Neutrophil (primary cell): Measurements from ENCODE around the gene VRK3.
A peak's percentile ranks its signal among the peaks of the same experiment; 100 is the strongest.

ENCODE experiments used
- H3K27ac ChIP-seq: fragments of 200-600 bp; sonication (generic); 2 replicates; pipeline ENCODE4 v1.5.1; 2016; ENCODE audit warnings: mild to moderate bottlenecking, moderate library complexity
- H3K27me3 ChIP-seq: fragments of 200-600 bp; sonication (generic); 2 replicates; pipeline ENCODE4 v1.6.0; 2016; ENCODE audit warnings: mild to moderate bottlenecking
- H3K36me3 ChIP-seq: fragments of 200-600 bp; sonication (generic); 2 replicates; pipeline ENCODE4 v1.5.1; 2017
- H3K4me1 ChIP-seq, 2 experiments: fragments of 200-600 bp in 1 of 2; sonication (generic) in 1 of 2; 1 replicate in 1 of 2; 2 replicates in 1 of 2; pipeline versions ENCODE4 v1.5.1 to v1.6.1; 2013 to 2016; ENCODE audit warnings: low read depth in 1 of 2, low read length in 1 of 2, mild to moderate bottlenecking in 1 of 2, moderate library complexity in 1 of 2; ENCODE audit not compliant: control insufficient read depth in 1 of 2, insufficient read depth in 1 of 2
- H3K4me3 ChIP-seq, 2 experiments: fragments of 200-600 bp in 1 of 2; sonication (generic) in 1 of 2; 1 replicate in 1 of 2; 2 replicates in 1 of 2; pipeline ENCODE4 v1.5.1; 2013 to 2016; ENCODE audit warnings: low read depth in 1 of 2, low read length in 1 of 2, mild to moderate bottlenecking in 1 of 2, moderate library complexity in 1 of 2
- H3K9me3 ChIP-seq: fragments of 200-600 bp; sonication (generic); 2 replicates; pipeline ENCODE4 v1.5.1; 2016
- CTCF ChIP-seq: fragments of 200-600 bp; sonication (generic); IDR thresholded peaks from 2 replicates; pipeline ENCODE4 v1.5.1; 2016; ENCODE audit warnings: antibody characterized with exemption

Gene VRK3

GRCh38 chr19:50000841-50001557 is 24.2 kb downstream of the VRK3 start:
- Histone ChIP-seq H3K4me3 (no peak overlapping the region), H3K27me3 (no peaks in the 10 kb centered on the region), H3K36me3 (peaks cover 100% of the 10 kb centered on the region), H3K9me3 (no peaks in the 10 kb centered on the region), H3K4me1 (no peaks in the 10 kb centered on the region), H3K27ac (peak overlapping the region; percentile 1)
- no peak for TF ChIP-seq CTCF

DNA sequence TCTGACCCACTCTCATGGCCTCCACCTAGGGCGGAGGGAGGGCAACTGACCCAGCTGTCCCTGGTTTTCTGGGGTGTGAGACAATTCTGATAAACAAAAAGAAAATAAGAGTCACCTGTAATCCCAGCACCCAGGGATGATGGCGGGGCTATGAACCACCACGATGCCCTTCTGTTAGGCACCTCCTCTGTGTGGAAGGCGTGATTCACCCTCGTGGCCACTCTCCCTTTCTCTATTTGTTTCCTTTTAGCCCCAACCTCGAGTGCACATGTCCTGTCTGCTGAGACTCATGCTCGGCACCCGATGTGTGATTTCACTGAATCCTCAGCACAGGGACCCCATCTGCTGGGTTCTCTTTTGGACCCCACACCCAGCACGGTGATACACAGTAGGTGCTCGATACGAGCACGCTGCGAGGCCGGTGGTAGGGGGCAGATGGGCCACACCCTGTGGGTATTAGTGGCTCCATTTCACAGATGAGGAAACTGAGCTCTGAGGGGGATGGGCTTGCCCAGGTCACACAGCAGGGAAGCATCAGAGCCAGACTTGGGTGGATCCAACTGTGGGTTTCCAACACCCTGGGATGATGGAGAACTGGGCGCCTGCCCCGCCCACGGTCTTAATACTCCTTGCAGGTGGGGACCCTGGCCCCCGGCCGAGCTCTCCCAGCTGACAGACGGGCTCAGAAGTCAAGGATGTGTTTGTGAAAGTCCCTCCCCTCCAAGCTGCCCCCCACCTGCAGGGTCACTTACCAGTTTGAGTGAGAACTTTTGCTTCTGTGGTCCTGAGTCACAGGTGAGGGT is 24.9 kb downstream of the VRK3 start:
- no peak for TF ChIP-seq CTCF
- H3K9me3 ChIP-seq, result no peaks in the 10 kb centered on the region
- peaks cover 100% of the 10 kb centered on the region for H3K36me3 ChIP-seq
- H3K27ac ChIP-seq, result no peak overlapping the region
- H3K27me3 ChIP-seq, result no peaks in the 10 kb centered on the region
- no peaks in the 10 kb centered on the region for H3K4me1 ChIP-seq
- no peak overlapping the region for H3K4me3 ChIP-seq

GRCh38 chr19:49999371-50000010 is 25.7 kb downstream of the VRK3 start:
- TF ChIP-seq CTCF, result no peak
- Histone ChIP-seq H3K36me3 (peaks cover 100% of the 10 kb centered on the region), H3K27ac (no peak overlapping the region), H3K4me3 (no peak overlapping the region), H3K9me3 (no peaks in the 10 kb centered on the region), H3K4me1 (no peaks in the 10 kb centered on the region), H3K27me3 (no peaks in the 10 kb centered on the region)

DNA sequence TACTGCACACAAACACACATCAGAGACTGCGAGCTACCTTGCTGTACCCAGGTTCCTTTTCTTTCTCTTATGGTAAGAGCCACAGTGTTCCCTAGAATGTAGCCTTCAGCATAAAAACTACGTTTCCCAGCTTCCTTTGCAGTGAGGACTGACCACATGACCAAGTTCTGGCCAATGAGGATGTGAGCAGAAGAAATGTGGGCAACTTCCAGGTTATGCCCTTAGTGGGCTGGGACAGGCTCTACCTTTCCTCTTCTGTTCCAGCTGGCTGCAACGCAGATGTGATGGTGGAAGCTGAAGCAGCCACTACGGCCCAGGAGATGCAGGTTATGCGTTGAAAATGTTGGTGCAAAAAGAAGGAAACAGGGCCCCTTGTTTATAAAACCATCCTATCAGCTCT is 27.5 kb downstream of the VRK3 start:
- TF ChIP-seq CTCF, result no peak
- H3K27ac ChIP-seq, result no peak overlapping the region
- H3K4me3 ChIP-seq, result no peak overlapping the region
- H3K36me3 ChIP-seq, result peaks cover 100% of the 10 kb centered on the region
- no peaks in the 10 kb centered on the region for H3K27me3 ChIP-seq
- no peaks in the 10 kb centered on the region for H3K4me1 ChIP-seq
- no peaks in the 10 kb centered on the region for H3K9me3 ChIP-seq

GRCh38 chr19:49988433-49988832 is 36.7 kb downstream of the VRK3 start:
- H3K27ac ChIP-seq, result no peak overlapping the region
- H3K4me1 ChIP-seq, result peaks cover 5 to 7% of the 10 kb centered on the region in 2 experiments
- H3K36me3 ChIP-seq, result peaks cover 100% of the 10 kb centered on the region
- TF ChIP-seq CTCF, result no peak
- no peaks in the 10 kb centered on the region for H3K9me3 ChIP-seq
- H3K27me3 ChIP-seq, result no peaks in the 10 kb centered on the region
- H3K4me3 ChIP-seq, result no peak overlapping the region
